B cell (primary cell): ENCODE data around the gene EIF3A. TPM values are rescaled to one million over a fixed set of nuclear protein-coding genes. Genes with fewer than 3 reads are reported as not detected.
A peak's percentile ranks its signal among the peaks of the same experiment; 100 is the strongest.

Source experiments
- ATAC-seq: fragments of 200-7000 bp; cut with Tn5 transposase; one replicate; pipeline ENCODE4 v1.10.0; 2021; ENCODE audit warnings: low read depth, mild to moderate bottlenecking, moderate number of reproducible peaks, moderate library complexity
- CTCF ChIA-PET: fragments of 350-600 bp; sonication (Branson Sonifier 250); formaldehyde crosslinking; loops from one replicate; lab custom pipeline; 2021; ENCODE audit warnings: antibody characterized with exemption, inconsistent platforms; lab: Charles Lee
- POLR2A ChIA-PET: fragments of 350-600 bp; sonication (Branson Sonifier 250); formaldehyde crosslinking; loops from one replicate; lab custom pipeline; 2021; ENCODE audit warnings: antibody characterized with exemption; lab: Charles Lee
- DNase-seq: peaks from one replicate; pipeline ENCODE4 v3.0.0; 2013
- H2AFZ ChIP-seq: 2 replicates; pipeline ENCODE4 v1.6.1; 2012; ENCODE audit warnings: mild to moderate bottlenecking, low read depth, low read length; ENCODE audit not compliant: insufficient read depth, poor library complexity, severe bottlenecking
- H3K27ac ChIP-seq, 2 donors: 1 replicate in 1 of 2; 2 replicates in 1 of 2; pipeline ENCODE4 v1.5.1; 2012 to 2013; ENCODE audit warnings: low read length in 2 of 2, mild to moderate bottlenecking in 2 of 2, moderate library complexity in 1 of 2
- H3K27me3 ChIP-seq, 4 experiments: fragments of 200-600 bp in 1 of 4; sonication (generic) in 1 of 4; replicated peaks in 1 of 4; 1 replicate in 2 of 4; 2 replicates in 2 of 4; pipeline versions ENCODE4 v1.6.1 to v1.7.0; 2013 to 2016; ENCODE audit warnings: low read length in 3 of 4, mild to moderate bottlenecking in 2 of 4, mixed read lengths in 1 of 4, moderate library complexity in 1 of 4; ENCODE audit not compliant: insufficient read depth in 4 of 4, control insufficient read depth in 3 of 4; ENCODE audit errors: control extremely low read depth in 1 of 4
- H3K36me3 ChIP-seq, 2 experiments: replicated peaks in 1 of 2; 1 replicate in 1 of 2; 2 replicates in 1 of 2; pipeline versions ENCODE4 v1.6.1 to v1.7.1; 2013; ENCODE audit warnings: low read length in 1 of 2; ENCODE audit not compliant: insufficient read depth in 2 of 2, control insufficient read depth in 1 of 2; ENCODE audit errors: control extremely low read depth in 1 of 2, extremely low read depth in 1 of 2
- H3K4me1 ChIP-seq, 2 donors: fragments of 200-600 bp in 1 of 2; sonication (generic) in 1 of 2; 1 replicate in 1 of 2; 2 replicates in 1 of 2; pipeline versions ENCODE4 v1.5.1 to v1.6.1; 2013 to 2017; ENCODE audit warnings: low read length in 2 of 2; ENCODE audit not compliant: control insufficient read depth in 2 of 2, insufficient read depth in 2 of 2
- H3K4me2 ChIP-seq: replicated peaks from 2 replicates; pipeline ENCODE3; 2012; ENCODE audit warnings: mild to moderate bottlenecking, low read depth, low read length; ENCODE audit not compliant: poor library complexity, severe bottlenecking
- H3K4me3 ChIP-seq, 5 experiments: fragments of 200-600 bp in 1 of 5; sonication (generic) in 1 of 5; 1 replicate in 3 of 5; 2 replicates in 2 of 5; pipeline versions ENCODE4 v1.5.1 to v1.7.0; 2011 to 2016; ENCODE audit warnings: low read length in 4 of 5, mild to moderate bottlenecking in 4 of 5, low read depth in 2 of 5, control low read depth in 1 of 5, moderate library complexity in 1 of 5; ENCODE audit not compliant: insufficient read depth in 1 of 5; ENCODE audit errors: control extremely low read depth in 1 of 5, extremely low read depth in 1 of 5
- H3K79me2 ChIP-seq: fragments of 200-600 bp; sonication (generic); one replicate; pipeline ENCODE4 v1.6.0; 2016; ENCODE audit warnings: low read length; ENCODE audit not compliant: control insufficient read depth, insufficient read depth
- H3K9ac ChIP-seq: fragments of 200-600 bp; sonication (generic); 2 replicates; pipeline ENCODE4 v1.6.1; 2017; ENCODE audit warnings: mild to moderate bottlenecking, low read length, moderate library complexity
- H3K9me3 ChIP-seq, 3 donors: one replicate each; pipeline versions ENCODE4 v1.6.1 to v1.7.1; 2013; ENCODE audit warnings: low read length in 2 of 3; ENCODE audit not compliant: control insufficient read depth in 2 of 3, insufficient read depth in 1 of 3; ENCODE audit errors: control extremely low read depth in 1 of 3
- H4K20me1 ChIP-seq: 2 replicates; pipeline ENCODE4 v1.6.0; 2012; ENCODE audit warnings: mild to moderate bottlenecking, low read length; ENCODE audit not compliant: insufficient read depth, control insufficient read depth, poor library complexity, severe bottlenecking
- H3K27ac Mint-ChIP-seq: one replicate; pipeline ENCODE4 v1.8.0; 2021; ENCODE audit warnings: mixed read lengths
- H3K27me3 Mint-ChIP-seq: one replicate; pipeline ENCODE4 v1.8.0; 2021; ENCODE audit warnings: mixed read lengths
- H3K4me1 Mint-ChIP-seq: one replicate; pipeline ENCODE4 v1.8.0; 2021; ENCODE audit warnings: mixed read lengths
- H3K4me3 Mint-ChIP-seq: one replicate; pipeline ENCODE4 v1.8.0; 2021; ENCODE audit warnings: mixed read lengths
- H3K9me3 Mint-ChIP-seq: one replicate; pipeline ENCODE4 v1.8.0; 2022; ENCODE audit warnings: mixed read lengths; ENCODE audit not compliant: insufficient read depth
- EZH2 ChIP-seq: IDR thresholded peaks from 2 replicates; pipeline ENCODE4 v1.6.1; 2012; ENCODE audit warnings: borderline replicate concordance, low read depth, mild to moderate bottlenecking, moderate library complexity, low read length; ENCODE audit not compliant: insufficient read depth, poor library complexity, severe bottlenecking
- WGBS: methylation state at CpG from one replicate; pipeline ENCODE4 v1.1.5; 2013; ENCODE audit warnings: missing lambda C conversion rate; ENCODE audit not compliant: insufficient coverage; 5-methylcytosine and 5-hydroxymethylcytosine counted together
- intact Hi-C: fragments of 100-400 bp; cut with micrococcal nuclease; formaldehyde crosslinking; loops from one replicate; pipeline ENCODE4 v1.10.0; 2022
- polyA plus RNA-seq: library from polyadenylated mRNA; depleted of rRNA; stranded (reverse); fragments of >200 nt; gene quantifications from 2 replicates; pipeline ENCODE4 v1.2.3, GENCODE V29; 2012
- total RNA-seq, 2 donors: library from RNA; stranded (reverse); fragments of 120-200 nt in 1 of 2; gene quantifications; 1 replicate in 1 of 2; 2 replicates in 1 of 2; pipeline versions ENCODE4 v1.2.3 to v1.2.4, GENCODE V29; 2013 to 2022
- TF ChIP-seq, protein P1 (sequence below): fragments of 200-600 bp; IDR thresholded peaks from one replicate; pipeline ENCODE4 v1.8.0; 2022; ENCODE audit warnings: antibody characterized with exemption, mild to moderate bottlenecking

The EIF3A gene
- total and polyA plus RNA-seq, 2 donors (not counting 1 experiment from before 2014, with no cell fraction given), result 8.8 to 94.5 TPM

DNA sequence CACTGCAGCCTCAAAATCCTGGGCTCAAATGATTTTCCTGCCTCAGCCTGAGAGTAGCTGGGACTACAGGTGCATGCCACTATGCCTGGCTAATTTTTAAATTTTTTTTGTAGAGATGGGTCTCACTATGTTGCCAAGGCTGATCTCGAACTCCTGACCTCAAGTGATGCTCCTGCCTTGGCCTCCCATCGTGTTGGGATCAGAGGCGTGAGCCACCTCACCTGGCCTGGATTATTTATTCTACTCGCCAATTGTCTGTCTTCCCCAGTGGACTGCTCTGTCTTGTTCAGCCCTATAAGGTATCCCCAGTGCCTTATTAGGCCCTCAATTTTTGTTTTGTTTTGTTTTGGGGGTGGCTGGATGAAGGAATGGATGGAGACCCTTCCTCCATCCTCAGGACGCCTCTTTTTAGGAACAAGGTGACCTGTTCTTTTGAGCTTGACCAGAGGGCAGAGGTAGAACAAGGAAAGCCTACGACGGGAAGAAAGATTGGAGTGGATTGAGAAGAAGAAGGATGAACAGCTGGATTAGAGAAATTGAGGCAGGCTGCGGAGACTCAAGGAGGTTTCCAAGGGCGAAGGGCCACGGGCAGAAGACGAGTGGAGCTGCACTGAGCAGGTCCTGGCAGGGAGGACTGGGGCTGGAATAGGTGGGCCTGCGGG lies 22.8 kb upstream of the EIF3A start:
- Histone ChIP-seq H3K36me3 (no peaks in the 10 kb centered on the region), H3K27ac (peak overlapping the region; percentile 2 to 4), H3K27me3 (no peaks in the 10 kb centered on the region), H4K20me1 (peaks cover 8% of the 10 kb centered on the region), H3K79me2 (peaks cover 7% of the 10 kb centered on the region), H3K9me3 (no peaks in the 10 kb centered on the region), H3K4me2 (peak overlapping the region; percentile 9), H3K4me1 (peaks cover 6 to 12% of the 10 kb centered on the region in 2 donors), H3K4me3 (no peak overlapping the region), H3K9ac (no peak overlapping the region), H2AFZ (peak overlapping the region; percentile 20)
- WGBS, result 80% methylated on average over 6 of the region's 12 CpGs
- ATAC-seq, result no peak
- ChIA-PET POLR2A (interaction anchor here (0.7 to 2.6 kb wide), 2 partner anchors 23 to 61 kb away, joined by 4 to 10 read pairs; partner anchors contain the start of gene EIF3A), CTCF (interaction anchor here (0.7 to 1.8 kb wide), 3 partner anchors 14 to 412 kb away, joined by 3 to 5 read pairs (median 3); partner anchors contain the start of gene GRK5)
- Mint-ChIP-seq H3K27ac (peak overlapping the region; percentile 71), H3K4me1 (peaks cover 10% of the 10 kb centered on the region), H3K9me3 (no peaks in the 10 kb centered on the region), H3K4me3 (peak overlapping the region; percentile 84), H3K27me3 (no peaks in the 10 kb centered on the region)
- intact Hi-C loops, result loop anchor here (2.0 to 5.0 kb wide), 3 partner anchors 75 to 769 kb away; partner anchors contain the start of genes BAG3, MCMBP and PRDX3
- no peak for DNase-seq
- TF ChIP-seq EZH2, result no peak
- TF ChIP-seq, protein P1, sequence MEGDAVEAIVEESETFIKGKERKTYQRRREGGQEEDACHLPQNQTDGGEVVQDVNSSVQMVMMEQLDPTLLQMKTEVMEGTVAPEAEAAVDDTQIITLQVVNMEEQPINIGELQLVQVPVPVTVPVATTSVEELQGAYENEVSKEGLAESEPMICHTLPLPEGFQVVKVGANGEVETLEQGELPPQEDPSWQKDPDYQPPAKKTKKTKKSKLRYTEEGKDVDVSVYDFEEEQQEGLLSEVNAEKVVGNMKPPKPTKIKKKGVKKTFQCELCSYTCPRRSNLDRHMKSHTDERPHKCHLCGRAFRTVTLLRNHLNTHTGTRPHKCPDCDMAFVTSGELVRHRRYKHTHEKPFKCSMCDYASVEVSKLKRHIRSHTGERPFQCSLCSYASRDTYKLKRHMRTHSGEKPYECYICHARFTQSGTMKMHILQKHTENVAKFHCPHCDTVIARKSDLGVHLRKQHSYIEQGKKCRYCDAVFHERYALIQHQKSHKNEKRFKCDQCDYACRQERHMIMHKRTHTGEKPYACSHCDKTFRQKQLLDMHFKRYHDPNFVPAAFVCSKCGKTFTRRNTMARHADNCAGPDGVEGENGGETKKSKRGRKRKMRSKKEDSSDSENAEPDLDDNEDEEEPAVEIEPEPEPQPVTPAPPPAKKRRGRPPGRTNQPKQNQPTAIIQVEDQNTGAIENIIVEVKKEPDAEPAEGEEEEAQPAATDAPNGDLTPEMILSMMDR, result no peak
